Measurements from ENCODE around the gene RBM20.
"Not testable (repeated sequence)": the region's sequence is repeated elsewhere in the genome, so short reads cannot be mapped to it uniquely, and the experiment has no call there.

The RBM20 gene

GRCh38 chr10:110636572-110636931 is 7.6 kb upstream of the RBM20 start:
- no peak for TF ChIP-seq CTCF (IDR thresholded peaks at IDR 0.05)
- DNase-seq (ENCODE audit: low spot score) = no peak
- Histone ChIP-seq H3K4me3 (no peak overlapping the region), H3K27ac (peak overlapping the region; percentile 84 to 91)

- DNase-seq (ENCODE audit: low spot score) = peak; percentile 81
- TF ChIP-seq CTCF (IDR thresholded peaks at IDR 0.05) = no peak
- Histone ChIP-seq H3K4me3 (no peak overlapping the region), H3K27ac (peak overlapping the region; percentile 84 to 91)
Measured at GRCh38 chr10:110636932-110637557, 7.1 kb upstream of the RBM20 start.

DNA sequence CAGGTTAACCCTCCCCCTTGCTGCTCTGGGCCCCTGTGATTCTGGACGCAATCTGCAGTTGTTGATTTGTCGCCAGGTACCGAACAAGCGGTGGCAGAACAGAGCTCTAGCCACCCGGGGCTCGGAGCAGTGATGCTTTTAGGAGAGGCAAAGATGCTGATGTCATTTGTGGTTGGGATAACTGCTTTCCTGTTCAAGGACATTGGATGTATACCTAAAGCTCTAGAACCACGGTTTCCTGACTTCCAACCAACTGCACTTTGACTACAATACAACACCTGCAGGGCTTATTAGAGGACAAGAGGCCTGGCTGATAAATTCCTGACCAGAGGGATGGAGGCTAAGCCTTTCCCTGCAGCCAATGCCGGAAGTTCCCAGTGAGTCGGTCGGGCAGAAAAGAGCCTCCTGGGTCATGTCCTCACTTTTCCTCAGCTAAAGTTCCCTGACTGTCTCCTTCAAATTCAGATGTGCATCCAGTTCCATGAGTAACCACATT is 6.5 kb upstream of the RBM20 start:
- TF ChIP-seq CTCF (IDR thresholded peaks at IDR 0.05) = no peak
- DNase-seq (ENCODE audit: low spot score) = no peak
- Histone ChIP-seq H3K4me3 (no peak overlapping the region), H3K27ac (peak overlapping the region; percentile 84 to 91)

DNA sequence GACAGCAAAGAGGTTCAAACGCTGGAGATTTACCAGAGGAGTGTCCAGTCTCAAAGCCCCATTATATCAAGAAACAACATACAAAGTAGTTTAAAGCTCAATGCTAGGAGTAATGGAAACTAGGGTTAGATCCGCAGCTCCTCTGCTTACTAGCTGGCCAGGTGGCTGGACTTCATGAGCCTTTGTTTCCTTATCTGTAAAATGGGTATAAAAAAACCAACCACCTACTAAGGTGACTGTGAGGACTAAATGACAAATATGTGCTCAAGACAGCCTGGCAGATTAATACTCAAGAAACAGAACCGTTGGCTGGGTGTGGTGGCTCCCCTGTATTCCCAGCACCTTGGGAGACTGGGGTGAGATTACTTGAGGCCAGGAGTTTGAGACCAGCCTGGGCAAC is 5.8 kb upstream of the RBM20 start:
- H3K4me3 ChIP-seq = no peak overlapping the region
- DNase-seq (ENCODE audit: low spot score) = no peak
- no peak for TF ChIP-seq CTCF (IDR thresholded peaks at IDR 0.05)
- peak overlapping the region; percentile 84 to 91 for H3K27ac ChIP-seq

- peak overlapping the region in 1 of 2 donors; percentile 84 for H3K27ac ChIP-seq
- not testable (repeated sequence) for DNase-seq (ENCODE audit: low spot score); H3K4me3 ChIP-seq
Measured at GRCh38 chr10:110639046-110639445, 5.1 kb upstream of the RBM20 start.

DNA sequence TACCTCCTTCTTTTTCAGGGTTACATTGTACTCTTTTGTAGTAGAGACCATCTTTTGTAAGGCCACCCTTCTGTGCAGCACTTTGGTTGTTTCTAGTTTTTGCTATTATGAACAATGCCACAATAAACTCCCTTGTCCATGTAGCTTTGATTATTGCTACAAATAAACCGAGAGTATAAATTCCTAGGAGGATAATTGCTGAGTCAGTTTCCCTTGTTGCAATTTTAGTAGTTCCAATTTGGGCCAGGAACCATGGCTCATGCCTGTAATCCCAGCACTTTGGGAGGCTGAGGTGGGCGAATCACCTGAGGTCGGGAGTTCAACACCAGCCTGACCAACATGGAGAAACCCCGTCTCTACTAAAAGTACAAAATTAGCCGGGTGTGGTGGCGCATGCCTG is 4.3 kb upstream of the RBM20 start:
- not testable (repeated sequence) for H3K27ac ChIP-seq; H3K4me3 ChIP-seq; DNase-seq (ENCODE audit: low spot score)

GRCh38 chr10:110641256-110641655 is 2.9 kb upstream of the RBM20 start:
- DNase-seq (ENCODE audit: low spot score) = no peak
- Histone ChIP-seq H3K4me3 (no peak overlapping the region), H3K27ac (no peak overlapping the region)
- no peak for TF ChIP-seq CTCF (IDR thresholded peaks at IDR 0.05)

DNA sequence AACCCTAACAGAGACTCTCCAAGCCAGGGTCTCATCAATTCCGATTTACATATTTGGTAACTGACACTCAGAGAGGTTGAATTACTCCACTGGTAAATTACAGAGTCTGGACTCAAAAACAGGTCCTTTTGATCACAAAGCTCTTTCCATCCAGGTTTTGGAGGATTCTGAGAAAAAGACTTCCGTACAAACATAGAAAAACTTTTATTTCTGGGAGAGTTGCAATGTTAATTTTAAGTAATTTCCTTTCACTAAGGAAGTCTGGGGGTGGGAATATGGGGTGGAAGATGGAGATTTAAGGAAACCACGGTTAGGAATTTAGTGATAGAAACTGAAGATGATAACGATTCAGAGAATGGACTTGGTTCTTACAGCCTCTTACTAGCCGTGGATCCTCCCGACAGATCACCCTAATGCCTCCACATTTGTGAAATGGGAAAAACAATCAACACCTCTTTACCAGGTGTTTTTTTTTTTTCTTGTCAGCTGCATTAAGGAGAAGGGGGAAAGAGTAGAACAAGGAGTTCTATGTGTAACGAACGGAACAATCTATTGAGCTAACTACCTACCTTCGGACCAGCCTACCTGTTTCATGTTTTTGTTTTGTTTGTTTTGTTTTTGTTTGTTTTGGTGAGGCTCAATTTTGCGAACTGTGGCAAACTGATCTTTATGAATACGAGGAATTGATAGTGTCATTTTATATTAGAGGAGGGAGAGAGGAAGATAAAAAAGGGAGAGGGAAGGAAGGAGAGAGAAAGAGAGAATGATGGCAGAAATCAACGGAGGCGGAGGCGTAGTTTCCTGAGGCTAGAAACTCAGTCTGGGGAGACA is 1.7 kb upstream of the RBM20 start:
- Histone ChIP-seq H3K4me3 (no peak overlapping the region), H3K27ac (no peak overlapping the region)
- no peak for DNase-seq (ENCODE audit: low spot score)
- TF ChIP-seq CTCF (IDR thresholded peaks at IDR 0.05) = no peak
